AG09309 (cell line): ENCODE data around the gene DDX19B.
"Not testable (repeated sequence)": the region's sequence is repeated elsewhere in the genome, so short reads cannot be mapped to it uniquely, and the experiment has no call there.

Experiments
- DNase-seq: peaks from one replicate; pipeline ENCODE4 v3.0.0-alpha.2; 2010; ENCODE audit warnings: low read depth
- H3K4me3 ChIP-seq: 2 replicates; pipeline ENCODE4 v1.5.1; 2011; ENCODE audit warnings: mild to moderate bottlenecking, low read depth, low read length, moderate library complexity; ENCODE audit not compliant: control insufficient read depth
- TF ChIP-seq, protein P1 (sequence below): IDR thresholded peaks from 2 replicates; pipeline ENCODE4 v1.5.1; 2011; ENCODE audit warnings: mild to moderate bottlenecking, low read depth, low read length, inconsistent platforms; ENCODE audit not compliant: insufficient read depth, control insufficient read depth; ENCODE audit errors: missing control alignments

Gene DDX19B

DNA sequence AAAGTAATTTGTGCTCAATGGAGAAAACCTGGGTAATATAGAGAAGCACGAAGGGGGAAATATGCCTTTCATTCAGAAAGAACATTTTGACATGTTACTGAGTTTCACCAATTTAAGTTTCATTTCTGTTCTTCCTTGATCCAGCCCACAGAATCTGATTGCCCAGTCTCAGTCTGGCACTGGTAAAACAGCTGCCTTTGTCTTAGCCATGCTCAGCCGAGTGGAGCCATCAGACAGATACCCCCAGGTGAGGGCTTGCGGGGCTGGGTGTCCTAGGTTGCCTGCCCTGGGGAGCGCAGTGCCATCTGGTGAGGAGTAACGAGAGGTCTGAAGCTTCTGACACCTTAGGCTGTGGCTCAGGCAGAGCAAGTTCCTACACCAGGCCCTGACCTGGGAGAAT is 65.4 kb downstream of the DDX19B start:
- TF ChIP-seq, protein P1, sequence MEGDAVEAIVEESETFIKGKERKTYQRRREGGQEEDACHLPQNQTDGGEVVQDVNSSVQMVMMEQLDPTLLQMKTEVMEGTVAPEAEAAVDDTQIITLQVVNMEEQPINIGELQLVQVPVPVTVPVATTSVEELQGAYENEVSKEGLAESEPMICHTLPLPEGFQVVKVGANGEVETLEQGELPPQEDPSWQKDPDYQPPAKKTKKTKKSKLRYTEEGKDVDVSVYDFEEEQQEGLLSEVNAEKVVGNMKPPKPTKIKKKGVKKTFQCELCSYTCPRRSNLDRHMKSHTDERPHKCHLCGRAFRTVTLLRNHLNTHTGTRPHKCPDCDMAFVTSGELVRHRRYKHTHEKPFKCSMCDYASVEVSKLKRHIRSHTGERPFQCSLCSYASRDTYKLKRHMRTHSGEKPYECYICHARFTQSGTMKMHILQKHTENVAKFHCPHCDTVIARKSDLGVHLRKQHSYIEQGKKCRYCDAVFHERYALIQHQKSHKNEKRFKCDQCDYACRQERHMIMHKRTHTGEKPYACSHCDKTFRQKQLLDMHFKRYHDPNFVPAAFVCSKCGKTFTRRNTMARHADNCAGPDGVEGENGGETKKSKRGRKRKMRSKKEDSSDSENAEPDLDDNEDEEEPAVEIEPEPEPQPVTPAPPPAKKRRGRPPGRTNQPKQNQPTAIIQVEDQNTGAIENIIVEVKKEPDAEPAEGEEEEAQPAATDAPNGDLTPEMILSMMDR: no peak
- no peak for DNase-seq
- H3K4me3 ChIP-seq: no peak overlapping the region

DNA sequence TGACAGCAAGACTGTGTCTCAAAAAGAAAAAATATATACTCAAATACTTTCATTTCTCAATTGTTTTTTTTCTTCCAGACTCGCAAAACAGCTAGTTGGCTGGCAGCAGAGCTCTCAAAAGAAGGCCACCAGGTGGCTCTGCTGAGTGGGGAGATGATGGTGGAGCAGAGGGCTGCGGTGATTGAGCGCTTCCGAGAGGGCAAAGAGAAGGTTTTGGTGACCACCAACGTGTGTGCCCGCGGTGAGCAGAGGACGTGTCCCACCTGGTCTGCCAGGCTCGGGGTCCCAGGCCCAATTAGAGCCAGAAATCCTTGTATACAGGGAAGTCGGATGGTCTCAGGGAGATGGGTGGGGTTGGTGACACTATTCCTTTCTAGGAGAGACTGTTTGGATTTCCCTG is 71.2 kb downstream of the DDX19B start:
- not testable (repeated sequence) for DNase-seq, H3K4me3 ChIP-seq
- TF ChIP-seq, protein P1: peak; percentile 73

DNA sequence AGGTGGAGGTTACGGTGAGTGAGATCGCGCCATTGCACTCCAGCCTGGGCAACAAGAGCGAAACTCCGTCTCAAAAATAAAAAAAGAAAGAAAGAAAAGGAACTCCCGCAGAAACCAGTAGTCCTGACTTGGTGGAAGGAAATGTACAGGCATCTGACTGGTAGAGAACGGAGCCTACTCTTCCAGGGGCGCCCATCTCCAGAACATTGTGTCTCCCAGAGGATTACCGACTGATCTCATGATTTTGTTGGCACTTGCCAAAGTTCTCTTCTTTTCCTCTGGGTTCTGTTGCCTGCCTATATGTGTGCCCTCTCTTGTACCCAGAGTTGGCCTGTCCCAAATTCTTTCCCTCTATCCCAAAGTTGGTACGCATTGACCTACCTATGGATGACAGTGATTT is 71.9 kb downstream of the DDX19B start:
- TF ChIP-seq, protein P1: no peak
- no peak overlapping the region for H3K4me3 ChIP-seq
- DNase-seq: no peak

DNA sequence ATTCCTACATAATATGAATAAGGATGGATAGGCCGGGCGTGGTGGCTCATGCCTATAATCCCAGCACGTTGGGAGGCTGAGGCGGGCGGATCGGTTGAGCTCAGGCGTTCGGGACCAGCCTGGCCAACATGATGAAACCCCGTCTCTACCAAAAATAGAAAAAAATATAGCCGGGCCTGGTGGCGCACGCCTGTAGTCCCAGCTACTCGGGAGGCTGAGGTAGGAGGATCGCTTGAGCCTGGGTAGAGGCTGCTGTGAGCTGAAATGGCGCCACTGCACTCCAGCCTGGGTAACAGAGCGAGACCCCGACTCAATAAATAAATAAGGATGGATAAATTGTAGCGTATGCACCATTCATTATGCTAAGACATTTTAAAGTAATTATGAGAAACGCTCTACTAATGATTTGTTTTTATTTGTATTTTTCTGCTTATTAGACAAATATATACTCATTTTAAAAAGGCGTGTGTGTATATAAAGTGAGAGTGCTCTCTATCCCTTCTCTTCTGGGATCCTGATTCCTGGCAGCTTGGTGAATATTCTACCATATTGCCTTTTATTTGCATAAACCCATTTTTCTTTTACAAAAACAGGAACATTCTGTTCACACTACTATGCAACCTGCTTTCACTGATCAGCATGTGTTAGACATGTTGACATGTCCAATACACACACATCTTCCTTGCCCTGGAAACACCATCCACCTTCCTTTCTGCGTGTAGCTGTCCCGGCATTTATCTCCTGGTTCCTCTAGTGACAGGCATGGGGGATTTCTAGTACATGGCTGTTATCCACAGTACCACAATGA is 74.1 kb downstream of the DDX19B start:
- TF ChIP-seq, protein P1: no peak
- no peak for DNase-seq
- no peak overlapping the region for H3K4me3 ChIP-seq

DNA sequence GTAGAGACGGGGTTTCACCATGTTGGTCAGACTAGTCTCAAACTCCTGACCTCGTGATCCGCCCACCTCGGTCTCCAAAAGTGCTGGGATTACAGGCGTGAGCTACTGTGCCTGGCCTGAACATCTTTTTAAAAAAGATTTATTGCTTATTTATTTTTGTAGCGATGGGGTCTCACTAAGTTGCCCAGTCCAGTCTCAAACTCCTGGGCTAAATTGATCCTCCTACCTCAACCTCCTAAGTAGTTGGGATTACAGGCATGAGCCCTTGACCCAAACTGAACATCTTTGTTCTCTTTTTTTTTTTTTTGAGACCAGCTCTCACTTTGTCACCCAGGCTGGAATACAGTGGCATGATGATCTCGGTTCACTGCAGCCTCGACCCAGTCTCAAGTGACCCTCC is 75.2 kb downstream of the DDX19B start:
- DNase-seq: no peak
- TF ChIP-seq, protein P1: no peak
- no peak overlapping the region for H3K4me3 ChIP-seq

DNA sequence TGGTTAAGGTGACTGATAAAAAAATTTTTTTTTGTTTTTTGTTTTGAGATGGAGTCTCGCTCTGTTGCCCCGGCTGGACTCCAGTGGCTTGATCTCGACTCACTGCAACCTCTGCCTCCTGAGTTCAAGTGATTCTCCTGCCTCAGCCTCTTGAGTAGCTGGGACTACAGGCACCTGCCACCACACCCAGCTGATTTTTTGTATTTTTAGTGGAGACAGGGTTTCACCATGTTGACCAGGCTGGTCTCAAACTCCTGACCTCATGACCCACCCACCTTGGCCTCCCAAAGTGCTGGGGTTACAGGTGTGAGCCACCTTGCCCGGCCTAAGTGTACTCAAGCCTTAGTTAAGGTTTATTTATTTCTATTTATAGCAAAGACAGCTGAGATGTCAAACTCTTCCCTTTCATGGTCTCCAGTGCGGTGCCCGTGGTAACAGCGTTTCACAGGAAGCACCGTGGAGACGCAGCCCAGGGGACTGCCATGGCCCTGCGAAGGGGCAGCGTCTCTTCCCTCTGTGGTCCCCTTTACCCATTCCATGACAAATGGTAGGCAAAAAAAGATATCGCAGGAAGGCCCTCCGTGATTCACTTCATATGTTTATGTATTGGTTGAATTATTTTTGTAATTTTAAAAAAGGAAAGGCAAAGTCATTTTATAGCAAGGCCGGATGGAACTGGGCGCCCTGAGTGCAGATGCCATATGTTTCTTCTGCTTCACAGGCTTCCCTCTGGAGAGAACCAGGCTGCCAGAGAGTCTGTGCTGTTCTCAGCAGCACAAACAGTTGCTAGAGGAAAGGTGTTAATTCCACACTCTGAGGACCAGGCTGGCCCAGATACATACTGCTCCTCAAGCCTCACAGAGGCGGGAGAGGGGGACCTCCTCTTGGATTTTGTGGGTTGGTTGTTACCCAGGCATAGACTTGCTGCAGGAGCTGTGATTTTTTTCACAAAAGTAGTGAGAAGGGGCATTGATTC is 76.9 kb downstream of the DDX19B start:
- TF ChIP-seq, protein P1: no peak

More for the DNA sequence above, 76.9 kb downstream of the DDX19B start:
- H3K4me3 ChIP-seq: no peak overlapping the region
- no peak for DNase-seq
